DOHH2 (cell line): Measurements from ENCODE around the gene CTDSPL.

Source experiments
- H3F3A ChIP-seq: fragments of 200-600 bp; sonication (generic), shearing (Covaris generic); 2 replicates; pipeline ENCODE4 v1.6.0; 2016; ENCODE audit warnings: antibody characterized with exemption, mild to moderate bottlenecking; ENCODE audit not compliant: control insufficient read depth, insufficient read depth
- H3K27ac ChIP-seq: fragments of 200-600 bp; sonication (generic); 2 replicates; pipeline ENCODE4 v1.5.1; 2014; ENCODE audit warnings: low read depth, mild to moderate bottlenecking, low read length, moderate library complexity
- H3K27me3 ChIP-seq: fragments of 200-600 bp; sonication (generic); 2 replicates; pipeline ENCODE4 v1.6.1; 2014; ENCODE audit warnings: mild to moderate bottlenecking, low read length, mixed read lengths; ENCODE audit not compliant: control insufficient read depth
- H3K36me3 ChIP-seq: fragments of 200-600 bp; sonication (generic); 2 replicates; pipeline ENCODE4 v1.6.1; 2014; ENCODE audit warnings: mild to moderate bottlenecking, low read length, moderate library complexity, mixed read lengths; ENCODE audit not compliant: control insufficient read depth
- H3K4me1 ChIP-seq: fragments of 200-600 bp; sonication (generic); 2 replicates; pipeline ENCODE4 v1.6.1; 2014; ENCODE audit warnings: mild to moderate bottlenecking, low read length, mixed read lengths; ENCODE audit not compliant: control insufficient read depth
- H3K4me2 ChIP-seq: fragments of 200-600 bp; sonication (generic); 2 replicates; pipeline ENCODE4 v1.6.0; 2014; ENCODE audit warnings: mild to moderate bottlenecking, low read length, moderate library complexity
- H3K4me3 ChIP-seq: fragments of 200-600 bp; sonication (generic); 2 replicates; pipeline ENCODE4 v1.5.1; 2014; ENCODE audit warnings: mild to moderate bottlenecking, low read length, mixed read lengths
- H3K79me2 ChIP-seq: fragments of 200-600 bp; sonication (generic); 2 replicates; pipeline ENCODE4 v1.6.1; 2014; ENCODE audit warnings: mild to moderate bottlenecking, low read length, mixed read lengths; ENCODE audit not compliant: control insufficient read depth
- H3K9me2 ChIP-seq: fragments of 200-600 bp; sonication (generic); replicated peaks from 2 replicates; pipeline ENCODE4 v1.6.1; 2014; ENCODE audit warnings: mild to moderate bottlenecking, low read length, mixed read lengths; ENCODE audit not compliant: control insufficient read depth
- H3K9me3 ChIP-seq: fragments of 200-600 bp; sonication (generic); 2 replicates; pipeline ENCODE4 v1.6.1; 2014; ENCODE audit warnings: antibody characterized with exemption, low read length, mixed read lengths; ENCODE audit not compliant: control insufficient read depth, insufficient read depth
- H4K20me1 ChIP-seq: fragments of 200-600 bp; sonication (generic); 2 replicates; pipeline ENCODE4 v1.6.0; 2014; ENCODE audit warnings: low read depth, mild to moderate bottlenecking, antibody characterized with exemption, low read length, moderate library complexity; ENCODE audit not compliant: control insufficient read depth, insufficient read depth
- EZH2phosphoT487 ChIP-seq: fragments of 200-600 bp; sonication (generic); IDR thresholded peaks from 2 replicates; pipeline ENCODE4 v1.6.1; 2017; ENCODE audit warnings: borderline replicate concordance, mild to moderate bottlenecking, antibody characterized with exemption, low read length, moderate library complexity, mixed read lengths
- TF ChIP-seq, protein P1 (sequence below): fragments of 200-600 bp; sonication (generic); IDR thresholded peaks from one replicate; pipeline ENCODE4 v1.5.1; 2014; ENCODE audit warnings: antibody characterized with exemption, mild to moderate bottlenecking, low read depth, low read length; ENCODE audit not compliant: poor library complexity, severe bottlenecking

CTDSPL gene

DNA sequence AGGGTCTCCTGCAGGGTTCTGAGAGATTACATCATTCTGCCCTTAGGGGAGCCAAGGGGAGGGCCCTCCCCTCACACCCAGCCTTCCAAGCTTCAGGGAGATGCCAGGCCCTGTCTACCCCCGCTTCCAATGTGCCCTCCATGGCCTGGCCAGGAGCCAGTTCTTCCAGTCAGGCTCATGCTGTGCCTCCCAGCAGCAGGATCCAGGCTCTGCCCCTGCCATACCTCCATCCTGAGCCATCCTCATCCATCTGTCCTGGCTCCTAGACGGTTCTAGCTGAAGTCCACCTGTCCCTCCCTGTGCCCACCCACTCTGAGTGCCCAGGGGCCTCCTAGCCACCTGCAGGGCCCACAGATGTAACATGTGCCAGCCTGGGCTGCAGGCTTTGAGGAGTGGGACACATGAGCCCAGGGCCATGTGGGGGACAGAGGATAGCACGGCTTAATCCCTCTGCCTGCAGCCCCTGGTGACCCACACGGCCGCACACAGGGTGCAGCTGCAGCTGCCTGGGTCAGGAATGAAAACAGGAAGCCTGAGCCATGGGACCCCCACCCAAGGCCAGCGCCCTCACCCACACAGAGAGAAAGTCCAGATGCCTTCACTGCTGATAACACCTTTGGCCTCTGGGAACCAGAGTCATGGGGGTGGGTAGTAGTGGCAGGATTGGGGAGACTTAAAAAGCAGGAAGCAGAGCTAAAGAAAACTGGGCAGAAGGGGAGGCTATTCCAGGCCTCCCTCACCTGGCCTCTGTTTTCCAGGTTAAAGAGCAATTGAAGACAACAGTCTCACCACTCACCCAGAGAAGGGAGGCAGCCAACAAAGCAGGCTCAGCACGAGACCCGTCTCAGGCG, 156.0 kb downstream of the CTDSPL start:
- no peaks in the 10 kb centered on the region for H3K4me1 ChIP-seq
- H3K27me3 ChIP-seq: no peaks in the 10 kb centered on the region
- H3K4me3 ChIP-seq: no peak overlapping the region
- H3F3A ChIP-seq: no peaks in the 10 kb centered on the region; the same call in 1 of the 2 replicates
- no peaks in the 10 kb centered on the region for H3K79me2 ChIP-seq
- no peaks in the 10 kb centered on the region for H3K36me3 ChIP-seq
- H3K9me3 ChIP-seq: no peaks in the 10 kb centered on the region
- no peaks in the 10 kb centered on the region for H3K9me2 ChIP-seq
- TF ChIP-seq, protein P1, sequence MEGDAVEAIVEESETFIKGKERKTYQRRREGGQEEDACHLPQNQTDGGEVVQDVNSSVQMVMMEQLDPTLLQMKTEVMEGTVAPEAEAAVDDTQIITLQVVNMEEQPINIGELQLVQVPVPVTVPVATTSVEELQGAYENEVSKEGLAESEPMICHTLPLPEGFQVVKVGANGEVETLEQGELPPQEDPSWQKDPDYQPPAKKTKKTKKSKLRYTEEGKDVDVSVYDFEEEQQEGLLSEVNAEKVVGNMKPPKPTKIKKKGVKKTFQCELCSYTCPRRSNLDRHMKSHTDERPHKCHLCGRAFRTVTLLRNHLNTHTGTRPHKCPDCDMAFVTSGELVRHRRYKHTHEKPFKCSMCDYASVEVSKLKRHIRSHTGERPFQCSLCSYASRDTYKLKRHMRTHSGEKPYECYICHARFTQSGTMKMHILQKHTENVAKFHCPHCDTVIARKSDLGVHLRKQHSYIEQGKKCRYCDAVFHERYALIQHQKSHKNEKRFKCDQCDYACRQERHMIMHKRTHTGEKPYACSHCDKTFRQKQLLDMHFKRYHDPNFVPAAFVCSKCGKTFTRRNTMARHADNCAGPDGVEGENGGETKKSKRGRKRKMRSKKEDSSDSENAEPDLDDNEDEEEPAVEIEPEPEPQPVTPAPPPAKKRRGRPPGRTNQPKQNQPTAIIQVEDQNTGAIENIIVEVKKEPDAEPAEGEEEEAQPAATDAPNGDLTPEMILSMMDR: no peak
- no peak for TF ChIP-seq EZH2phosphoT487
- no peak overlapping the region for H3K27ac ChIP-seq
- H4K20me1 ChIP-seq: no peaks in the 10 kb centered on the region
- no peak overlapping the region for H3K4me2 ChIP-seq

DNA sequence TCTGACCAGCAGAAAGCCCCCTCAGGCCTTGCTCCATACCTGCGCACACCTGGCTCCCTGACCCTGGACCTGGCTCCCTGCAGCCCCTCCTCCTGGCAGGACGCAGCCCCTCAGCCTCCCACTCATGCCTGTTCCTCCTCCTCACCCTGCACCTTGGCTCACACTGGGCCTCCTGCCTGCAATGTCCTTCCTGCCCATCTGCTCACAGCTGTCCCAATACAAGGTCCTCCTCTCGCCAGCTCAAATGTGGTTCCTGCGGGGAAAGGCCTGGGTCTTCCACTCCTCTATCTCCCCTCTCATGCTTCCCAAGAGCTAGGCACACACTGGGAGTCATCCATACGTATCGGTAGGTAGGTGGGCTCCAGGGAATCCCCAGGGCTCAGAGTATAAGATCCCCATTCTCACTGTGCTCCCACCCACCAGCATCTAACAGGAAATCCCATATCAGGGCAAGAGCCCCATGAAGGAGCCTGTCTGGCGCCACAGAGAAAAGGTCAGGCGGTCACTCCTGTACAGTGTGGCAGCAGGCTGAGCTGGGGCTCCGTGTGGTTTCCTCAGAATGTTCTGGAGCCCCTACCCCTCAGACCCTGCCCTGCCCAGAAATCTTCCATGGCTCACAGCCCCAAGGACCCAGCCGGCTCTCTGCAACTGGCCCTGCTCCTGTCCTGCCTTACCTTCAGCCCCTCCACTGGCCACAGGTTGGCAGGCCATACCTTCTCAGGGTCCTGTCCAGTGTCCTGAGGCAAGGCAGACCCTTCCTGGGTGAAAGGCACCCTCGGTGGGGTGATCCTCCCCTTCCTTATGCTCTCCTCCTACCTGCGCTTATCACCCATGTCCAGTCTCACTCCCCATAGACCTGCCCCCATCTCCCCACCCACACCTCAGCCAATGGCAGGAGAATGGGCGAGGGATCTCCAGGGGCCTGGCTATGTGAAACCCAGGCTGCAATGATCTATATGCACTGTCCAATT, 156.9 kb downstream of the CTDSPL start:
- no peak overlapping the region for H3K4me2 ChIP-seq

DNA sequence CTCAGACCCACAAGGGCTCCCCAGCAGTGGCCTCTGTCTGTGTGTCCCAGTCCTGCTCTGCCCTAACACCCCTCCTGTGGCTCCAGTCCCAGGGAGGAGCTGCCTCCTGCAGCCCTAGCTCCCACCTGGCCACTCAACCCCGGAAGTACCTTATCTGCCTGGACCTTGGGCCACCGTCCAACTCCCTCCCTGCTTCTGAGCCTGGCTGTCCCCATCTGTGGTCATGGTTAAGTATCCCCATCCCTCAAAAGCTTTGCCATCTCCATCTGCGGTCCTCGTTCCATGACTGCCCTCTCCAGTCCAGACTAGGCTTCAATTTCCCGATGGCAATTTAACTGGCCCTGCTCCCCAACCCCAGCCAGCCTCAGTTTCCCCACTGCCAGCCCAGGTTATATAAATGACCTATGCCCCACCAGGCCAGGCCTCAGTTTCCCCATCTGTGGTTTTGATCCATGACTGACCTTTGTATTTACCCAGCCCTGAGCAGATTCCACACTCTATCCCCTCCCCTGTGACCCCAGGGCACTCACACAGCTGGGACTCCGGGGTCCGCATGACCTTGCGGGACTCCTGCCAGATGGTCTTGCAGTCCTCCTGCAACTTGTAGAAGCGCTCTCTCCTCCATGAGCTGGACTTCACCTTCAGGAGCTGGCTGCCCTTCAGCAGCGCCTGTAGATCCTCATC, 158.1 kb downstream of the CTDSPL start:
- no peaks in the 10 kb centered on the region for H3K36me3 ChIP-seq
- no peak overlapping the region for H3K27ac ChIP-seq
- no peaks in the 10 kb centered on the region for H3K9me3 ChIP-seq
- H3K4me2 ChIP-seq: no peak overlapping the region
- H3K4me1 ChIP-seq: peaks cover 10% of the 10 kb centered on the region
- H3K9me2 ChIP-seq: no peaks in the 10 kb centered on the region
- H3K27me3 ChIP-seq: no peaks in the 10 kb centered on the region
- no peak for TF ChIP-seq EZH2phosphoT487
- TF ChIP-seq, protein P1: no peak
- H3K79me2 ChIP-seq: no peaks in the 10 kb centered on the region
- no peaks in the 10 kb centered on the region for H3F3A ChIP-seq
- H4K20me1 ChIP-seq: no peaks in the 10 kb centered on the region
- no peak overlapping the region for H3K4me3 ChIP-seq

More for the DNA sequence above, 156.9 kb downstream of the CTDSPL start:
- Histone ChIP-seq H3K4me3 (no peak overlapping the region), H3K9me2 (no peaks in the 10 kb centered on the region), H3K27ac (no peak overlapping the region), H3K9me3 (no peaks in the 10 kb centered on the region), H3F3A (no peaks in the 10 kb centered on the region; the same call in 1 of the 2 replicates), H4K20me1 (no peaks in the 10 kb centered on the region), H3K27me3 (no peaks in the 10 kb centered on the region), H3K4me1 (peaks cover 3% of the 10 kb centered on the region), H3K79me2 (no peaks in the 10 kb centered on the region), H3K36me3 (no peaks in the 10 kb centered on the region)
- TF ChIP-seq, protein P1: no peak
- no peak for TF ChIP-seq EZH2phosphoT487
